ENCODE results near the gene RASL10A. TPM values are rescaled to one million over a fixed set of nuclear protein-coding genes. Genes with fewer than 3 reads are reported as not detected.

The RASL10A gene
- total and polyA plus RNA-seq, 9 of the 15 experiments (the other 6 are each of a cell fraction or from before 2014, with no cell fraction given) = 0.17 to 1.2 (median 0.45) TPM; not detected in 3

GRCh38 chr22:29306835-29307595 lies 8.5 kb downstream of the RASL10A start (continued):
- TF ChIP-seq CCAR2 (IDR thresholded peaks at IDR 0.05; ENCODE audit: low read depth, low read length) (no peak), ZFP1 (CRISPR knock-in tag; IDR thresholded peaks at IDR 0.05) (no peak), PHTF2 (CRISPR knock-in tag; IDR thresholded peaks at IDR 0.05) (no peak), PHF21A (IDR thresholded peaks at IDR 0.05; ENCODE audit: borderline replicate concordance, low read depth) (no peak), BCL6 (CRISPR knock-in tag; IDR thresholded peaks at IDR 0.05) (no peak), ARID3B (CRISPR knock-in tag; IDR thresholded peaks at IDR 0.05; ENCODE audit: borderline replicate concordance) (no peak), MXD1 (CRISPR knock-in tag; IDR thresholded peaks at IDR 0.05; ENCODE audit: borderline replicate concordance, poor library complexity, severe bottlenecking) (no peak), MCM7 (IDR thresholded peaks at IDR 0.05) (no peak), RBFOX2 (IDR thresholded peaks at IDR 0.05; ENCODE audit: low read depth, low read length) (peak; percentile 75), HSF4 (CRISPR knock-in tag; IDR thresholded peaks at IDR 0.05; ENCODE audit: borderline replicate concordance) (no peak), ATF6 (CRISPR knock-in tag; IDR thresholded peaks at IDR 0.05) (no peak), ZC3H8 (IDR thresholded peaks at IDR 0.05) (no peak), PCBP2 (IDR thresholded peaks at IDR 0.05; ENCODE audit: low read depth, low read length, poor library complexity, severe bottlenecking) (no peak), MTA1 (IDR thresholded peaks at IDR 0.05; ENCODE audit: borderline replicate concordance) (no peak), KAT8 (IDR thresholded peaks at IDR 0.05; ENCODE audit: low read depth) (no peak), ZNF511 (CRISPR knock-in tag; IDR thresholded peaks at IDR 0.05) (no peak), SRF (CRISPR knock-in tag; IDR thresholded peaks at IDR 0.05) (no peak), THRA (IDR thresholded peaks at IDR 0.05) (no peak), ESRRA (IDR thresholded peaks at IDR 0.05; ENCODE audit: borderline replicate concordance, low read depth) (peak; percentile 94), TFE3 (CRISPR knock-in tag; IDR thresholded peaks at IDR 0.05) (no peak), ZFP36 (IDR thresholded peaks at IDR 0.05; ENCODE audit: low read depth, low read length, partially characterized antibody) (peak; percentile 93)

All from K562 (cell line).